ENCODE measurements around the gene ARHGAP44. TPM values are rescaled to one million over a fixed set of nuclear protein-coding genes. Genes with fewer than 3 reads are reported as not detected.
A peak's percentile ranks its signal among the peaks of the same experiment; 100 is the strongest.
"Not testable (repeated sequence)": the region's sequence is repeated elsewhere in the genome, so short reads cannot be mapped to it uniquely, and the experiment has no call there.

Gene ARHGAP44
- total RNA-seq, 1 donor from 2014 or later, result 8.7 TPM

- no peak overlapping the region for H3K4me3 ChIP-seq
- peaks cover 15% of the 10 kb centered on the region for H3K27me3 ChIP-seq
- no peaks in the 10 kb centered on the region for H3K79me2 ChIP-seq (ENCODE audit: low read depth)
- H3K4me2 ChIP-seq, result peak overlapping the region; percentile 22
- TF ChIP-seq CTCF (IDR thresholded peaks at IDR 0.05) (no peak), EZH2phosphoT487 (IDR thresholded peaks at IDR 0.05) (no peak), EZH2 (IDR thresholded peaks at IDR 0.05) (no peak)
- Mint-ChIP-seq H3K9me3 (no peaks in the 10 kb centered on the region), H3K27me3 (ENCODE audit: insufficient read depth, low read depth) (peaks cover 5% of the 10 kb centered on the region), H3K27ac (no peak overlapping the region), H3K4me3 (no peak overlapping the region), H3K4me1 (peaks cover 8% of the 10 kb centered on the region), H3K36me3 (no peaks in the 10 kb centered on the region)
- peak; percentile 36 for DNase-seq (ENCODE audit: low spot score)
- H3K9ac ChIP-seq, result no peak overlapping the region
- no peaks in the 10 kb centered on the region for H3K9me3 ChIP-seq (ENCODE audit: low read depth)
- H3F3A ChIP-seq (ENCODE audit: low read depth), result peaks cover 8% of the 10 kb centered on the region
- peaks cover 16% of the 10 kb centered on the region for H3K4me1 ChIP-seq
- H3K27ac ChIP-seq, result no peak overlapping the region
- peaks cover 3% of the 10 kb centered on the region for H4K20me1 ChIP-seq (ENCODE audit: low read depth)
- no peaks in the 10 kb centered on the region for H3K36me3 ChIP-seq
- no peak overlapping the region for H2AFZ ChIP-seq (replicated peaks)
Measured at GRCh38 chr17:12977008-12977751, 187.9 kb downstream of the ARHGAP44 start.

GRCh38 chr17:12978787-12979186 lies 189.5 kb downstream of the ARHGAP44 start:
- H3K4me3 Mint-ChIP-seq; H3K27ac Mint-ChIP-seq; H3K27me3 ChIP-seq; H3K79me2 ChIP-seq (ENCODE audit: low read depth); H3F3A ChIP-seq (ENCODE audit: low read depth); H3K9ac ChIP-seq; H3K36me3 Mint-ChIP-seq; H3K4me2 ChIP-seq; H3K9me3 Mint-ChIP-seq; H4K20me1 ChIP-seq (ENCODE audit: low read depth); H3K9me3 ChIP-seq (ENCODE audit: low read depth); H3K4me3 ChIP-seq; H3K36me3 ChIP-seq; H3K27ac ChIP-seq; H2AFZ ChIP-seq (replicated peaks); H3K4me1 Mint-ChIP-seq; H3K27me3 Mint-ChIP-seq (ENCODE audit: insufficient read depth, low read depth); DNase-seq (ENCODE audit: low spot score): not testable (repeated sequence)
- H3K4me1 ChIP-seq, result peaks cover 10% of the 10 kb centered on the region

- peaks cover 7% of the 10 kb centered on the region for H3K4me1 ChIP-seq
- no peaks in the 10 kb centered on the region for H3K79me2 ChIP-seq (ENCODE audit: low read depth)
- H3K9ac ChIP-seq, result no peak overlapping the region
- Mint-ChIP-seq H3K4me1 (peaks cover 3% of the 10 kb centered on the region), H3K27me3 (ENCODE audit: insufficient read depth, low read depth) (peaks cover 7% of the 10 kb centered on the region), H3K36me3 (peaks cover 3% of the 10 kb centered on the region), H3K4me3 (no peak overlapping the region), H3K9me3 (no peaks in the 10 kb centered on the region), H3K27ac (peak overlapping the region; percentile 37)
- no peak overlapping the region for H3K4me2 ChIP-seq
- no peaks in the 10 kb centered on the region for H3K9me3 ChIP-seq (ENCODE audit: low read depth)
- peaks cover 8% of the 10 kb centered on the region for H3F3A ChIP-seq (ENCODE audit: low read depth)
- peaks cover 5% of the 10 kb centered on the region for H3K27me3 ChIP-seq
- TF ChIP-seq EZH2 (IDR thresholded peaks at IDR 0.05) (no peak), EZH2phosphoT487 (IDR thresholded peaks at IDR 0.05) (no peak), CTCF (IDR thresholded peaks at IDR 0.05) (no peak)
- no peak overlapping the region for H2AFZ ChIP-seq (replicated peaks)
- no peak overlapping the region for H3K27ac ChIP-seq
- H3K4me3 ChIP-seq, result no peak overlapping the region
- no peak for DNase-seq (ENCODE audit: low spot score)
- no peaks in the 10 kb centered on the region for H3K36me3 ChIP-seq
- H4K20me1 ChIP-seq (ENCODE audit: low read depth), result no peaks in the 10 kb centered on the region
Measured at GRCh38 chr17:12979246-12979645, 189.9 kb downstream of the ARHGAP44 start.

GRCh38 chr17:12979826-12980500 lies 190.7 kb downstream of the ARHGAP44 start:
- TF ChIP-seq CTCF (IDR thresholded peaks at IDR 0.05) (no peak), EZH2phosphoT487 (IDR thresholded peaks at IDR 0.05) (no peak), EZH2 (IDR thresholded peaks at IDR 0.05) (no peak)

More at GRCh38 chr17:12979826-12980500, 190.7 kb downstream of the ARHGAP44 start:
- H3K27me3 ChIP-seq, result no peaks in the 10 kb centered on the region
- H4K20me1 ChIP-seq (ENCODE audit: low read depth), result no peaks in the 10 kb centered on the region
- peaks cover 8% of the 10 kb centered on the region for H3F3A ChIP-seq (ENCODE audit: low read depth)
- no peak overlapping the region for H3K4me3 ChIP-seq
- no peak overlapping the region for H3K4me2 ChIP-seq
- Mint-ChIP-seq H3K27ac (no peak overlapping the region), H3K4me1 (no peaks in the 10 kb centered on the region), H3K36me3 (peaks cover 3% of the 10 kb centered on the region), H3K27me3 (ENCODE audit: insufficient read depth, low read depth) (peaks cover 6% of the 10 kb centered on the region), H3K9me3 (peaks cover 2% of the 10 kb centered on the region), H3K4me3 (no peak overlapping the region)
- DNase-seq (ENCODE audit: low spot score), result no peak
- H3K27ac ChIP-seq, result no peak overlapping the region
- H2AFZ ChIP-seq (replicated peaks), result no peak overlapping the region
- H3K36me3 ChIP-seq, result no peaks in the 10 kb centered on the region
- H3K9ac ChIP-seq, result no peak overlapping the region
- no peaks in the 10 kb centered on the region for H3K79me2 ChIP-seq (ENCODE audit: low read depth)
- H3K4me1 ChIP-seq, result peaks cover 5% of the 10 kb centered on the region
- no peaks in the 10 kb centered on the region for H3K9me3 ChIP-seq (ENCODE audit: low read depth)
